GM08714 (cell line): ENCODE results near the gene DCP2.

Source experiments
- H3K4me3 ChIP-seq: fragments of 200-500 bp; sonication (Bioruptor generic); 2 replicates; pipeline ENCODE4 v1.5.1; 2014; ENCODE audit warnings: mild to moderate bottlenecking, low read length, inconsistent platforms
- ZNF274 ChIP-seq: IDR thresholded peaks from 2 replicates; pipeline ENCODE4 v1.6.1; 2012; ENCODE audit warnings: mild to moderate bottlenecking, low read depth, low read length

Gene DCP2

GRCh38 chr5:112976432-112977309 lies at the start of gene DCP2:
DCP2 (plus strand) TSS chr5:112976798; CDS start chr5:112976934, 136 bp downstream.
- TF ChIP-seq ZNF274 = no peak

GRCh38 chr5:112929336-112930081 lies 47.1 kb upstream of the DCP2 start:
- no peak for TF ChIP-seq ZNF274
- peak overlapping the region; percentile 62; the same call in 1 of the 2 replicates for H3K4me3 ChIP-seq

More at GRCh38 chr5:112976432-112977309, at the start of gene DCP2:
- H3K4me3 ChIP-seq = peak within 1 kb of the TSS; percentile 97

GRCh38 chr5:112930082-112930344 lies 46.6 kb upstream of the DCP2 start:
- TF ChIP-seq ZNF274 = no peak
- no peak overlapping the region; the same call in 1 of the 2 replicates for H3K4me3 ChIP-seq

- H3K4me3 ChIP-seq = no peak overlapping the region
These were observed 45.1 kb upstream of the DCP2 start for GRCh38 chr5:112931473-112931872.

GRCh38 chr5:112933105-112933504 lies 43.5 kb upstream of the DCP2 start:
- H3K4me3 ChIP-seq = no peak overlapping the region
- no peak for TF ChIP-seq ZNF274

More at GRCh38 chr5:112931473-112931872, 45.1 kb upstream of the DCP2 start:
- no peak for TF ChIP-seq ZNF274

- no peak overlapping the region for H3K4me3 ChIP-seq
- no peak for TF ChIP-seq ZNF274
These were observed 42.8 kb upstream of the DCP2 start for GRCh38 chr5:112933651-112934365.

GRCh38 chr5:112934366-112934663 lies 42.3 kb upstream of the DCP2 start:
- H3K4me3 ChIP-seq = no peak overlapping the region
- no peak for TF ChIP-seq ZNF274

- no peak overlapping the region for H3K4me3 ChIP-seq
- TF ChIP-seq ZNF274 = no peak
These were observed 40.9 kb upstream of the DCP2 start for GRCh38 chr5:112935675-112936074.

GRCh38 chr5:112938286-112938685 lies 38.3 kb upstream of the DCP2 start:
- no peak for TF ChIP-seq ZNF274
- H3K4me3 ChIP-seq = no peak overlapping the region

- no peak for TF ChIP-seq ZNF274
These were observed 35.9 kb upstream of the DCP2 start for GRCh38 chr5:112940670-112941069.

GRCh38 chr5:112948458-112948857 lies 28.1 kb upstream of the DCP2 start:
- no peak for TF ChIP-seq ZNF274
- no peak overlapping the region for H3K4me3 ChIP-seq

More at GRCh38 chr5:112940670-112941069, 35.9 kb upstream of the DCP2 start:
- H3K4me3 ChIP-seq = no peak overlapping the region

GRCh38 chr5:112951124-112951702 lies 25.4 kb upstream of the DCP2 start:
- no peak overlapping the region for H3K4me3 ChIP-seq

GRCh38 chr5:112956606-112957005 lies 20.0 kb upstream of the DCP2 start:
- TF ChIP-seq ZNF274 = no peak
- H3K4me3 ChIP-seq = no peak overlapping the region

More at GRCh38 chr5:112951124-112951702, 25.4 kb upstream of the DCP2 start:
- no peak for TF ChIP-seq ZNF274

GRCh38 chr5:112957036-112957808 lies 19.4 kb upstream of the DCP2 start:
- H3K4me3 ChIP-seq = no peak overlapping the region
- no peak for TF ChIP-seq ZNF274
